GM23338 (cell line): ENCODE data around the gene SDHB. TPM values are rescaled to one million over a fixed set of nuclear protein-coding genes. Genes with fewer than 3 reads are reported as not detected.

Experiments
- ATAC-seq: fragments of 200-7000 bp; cut with Tn5 transposase; 3 replicates; pipeline ENCODE4 v1.9.1; 2020
- DNase-seq: peaks from one replicate; pipeline ENCODE4 v3.0.0-alpha.2; 2015; ENCODE audit warnings: low spot score
- H2AFZ ChIP-seq: fragments of 200-600 bp; sonication (generic); 2 replicates; pipeline ENCODE4 v1.8.0; 2016; ENCODE audit warnings: antibody characterized with exemption, mild to moderate bottlenecking, moderate library complexity
- H3F3A ChIP-seq: fragments of 200-600 bp; sonication (generic); replicated peaks from 2 replicates; pipeline ENCODE4 v1.8.0; 2017; ENCODE audit warnings: antibody characterized with exemption, mixed run types, low read depth
- H3K27ac ChIP-seq: fragments of 200-600 bp; sonication (generic); 2 replicates; pipeline ENCODE4 v1.6.1; 2016; ENCODE audit warnings: low read depth
- H3K27me3 ChIP-seq: fragments of 200-600 bp; sonication (generic); 2 replicates; pipeline ENCODE4 v1.8.0; 2016; ENCODE audit warnings: mild to moderate bottlenecking, mixed run types, moderate library complexity; ENCODE audit not compliant: insufficient read depth
- H3K36me3 ChIP-seq: fragments of 200-600 bp; sonication (generic); 2 replicates; pipeline ENCODE4 v1.8.0; 2016; ENCODE audit warnings: mild to moderate bottlenecking; ENCODE audit not compliant: insufficient read depth
- H3K4me1 ChIP-seq: fragments of 200-600 bp; sonication (generic); 2 replicates; pipeline ENCODE4 v1.8.0; 2016; ENCODE audit warnings: mild to moderate bottlenecking, moderate library complexity; ENCODE audit not compliant: insufficient read depth
- H3K4me2 ChIP-seq: fragments of 200-600 bp; sonication (generic); 2 replicates; pipeline ENCODE4 v1.7.1; 2017; ENCODE audit warnings: mixed run types
- H3K4me3 ChIP-seq: fragments of 200-600 bp; sonication (generic); 2 replicates; pipeline ENCODE4 v1.6.1; 2016; ENCODE audit warnings: mixed run types
- H3K79me2 ChIP-seq: fragments of 200-600 bp; sonication (generic); replicated peaks from 2 replicates; pipeline ENCODE4 v1.8.0; 2017; ENCODE audit warnings: mild to moderate bottlenecking; ENCODE audit not compliant: insufficient read depth
- H3K9me2 ChIP-seq: fragments of 200-600 bp; sonication (generic); 2 replicates; pipeline ENCODE4 v1.8.0; 2017; ENCODE audit not compliant: insufficient read depth
- H4K20me1 ChIP-seq: fragments of 200-600 bp; sonication (generic); replicated peaks from 2 replicates; pipeline ENCODE4 v1.8.0; 2017; ENCODE audit warnings: mild to moderate bottlenecking; ENCODE audit not compliant: insufficient read depth
- H3K27ac Mint-ChIP-seq: 2 replicates; pipeline ENCODE4 v1.8.0; 2020; ENCODE audit warnings: inconsistent platforms, mild to moderate bottlenecking, moderate library complexity, mixed read lengths
- H3K27me3 Mint-ChIP-seq: 3 replicates; pipeline ENCODE4 v1.8.0; 2022; ENCODE audit warnings: low read depth, mild to moderate bottlenecking, moderate library complexity, mixed read lengths, inconsistent platforms; ENCODE audit not compliant: insufficient read depth, poor library complexity
- H3K36me3 Mint-ChIP-seq: 3 replicates; pipeline ENCODE4 v1.8.0; 2021; ENCODE audit warnings: low read depth, mild to moderate bottlenecking, inconsistent platforms, moderate library complexity, mixed read lengths
- H3K4me1 Mint-ChIP-seq: 3 replicates; pipeline ENCODE4 v1.8.0; 2020; ENCODE audit warnings: mild to moderate bottlenecking, inconsistent platforms, mixed read lengths
- H3K4me3 Mint-ChIP-seq: 3 replicates; pipeline ENCODE4 v1.8.0; 2021; ENCODE audit warnings: moderate library complexity, mild to moderate bottlenecking, inconsistent platforms, mixed read lengths
- H3K9me3 Mint-ChIP-seq: 3 replicates; pipeline ENCODE4 v1.8.0; 2020; ENCODE audit warnings: moderate library complexity, mild to moderate bottlenecking, inconsistent platforms, mixed read lengths
- ETS1 ChIP-seq: IDR thresholded peaks from 2 replicates; pipeline ENCODE4 v1.6.1; 2016; ENCODE audit warnings: antibody characterized with exemption
- EZH2phosphoT487 ChIP-seq: fragments of 200-600 bp; sonication (generic); IDR thresholded peaks from one replicate; pipeline ENCODE4 v1.8.1; 2018; ENCODE audit warnings: antibody characterized with exemption; ENCODE audit not compliant: unreplicated experiment
- JUNB ChIP-seq: IDR thresholded peaks from one replicate; pipeline ENCODE4 v1.6.1; 2016; ENCODE audit warnings: antibody characterized with exemption; ENCODE audit not compliant: unreplicated experiment
- NANOG ChIP-seq: IDR thresholded peaks from 2 replicates; pipeline ENCODE4 v1.6.1; 2016; ENCODE audit warnings: antibody characterized with exemption, borderline replicate concordance
- POLR2AphosphoS5 ChIP-seq: IDR thresholded peaks from 2 replicates; pipeline ENCODE4 v1.6.1; 2016; ENCODE audit warnings: antibody characterized with exemption, low read depth
- STAT1 ChIP-seq: IDR thresholded peaks from one replicate; pipeline ENCODE4 v1.6.1; 2016; ENCODE audit warnings: antibody characterized with exemption; ENCODE audit not compliant: unreplicated experiment
- ZNF114 ChIP-seq: fragments of 250-450 bp; sonication (Bioruptor Pico); IDR thresholded peaks from 2 replicates; pipeline ENCODE4 v1.5.0; 2020; ENCODE audit warnings: mild to moderate bottlenecking, moderate library complexity
- polyA plus RNA-seq: library from polyadenylated mRNA; unstranded; fragments of >200 nt; fragmentation: Nextera tagmentation; extraction: Ambion mirVana; gene quantifications from 2 replicates; pipeline ENCODE4 v1.2.1, GENCODE V29; 2016
- total RNA-seq: library from RNA; depleted of rRNA; stranded (reverse); fragments of >200 nt; shearing (Covaris generic); gene quantifications from 2 replicates; pipeline ENCODE4 v1.2.3, GENCODE V29; 2014
- TF ChIP-seq, protein P1 (sequence below): fragments of 250-450 bp; sonication (Bioruptor Pico); IDR thresholded peaks from 2 replicates; pipeline ENCODE4 v1.5.0; 2020; ENCODE audit warnings: mild to moderate bottlenecking, moderate library complexity
- TF ChIP-seq, protein P2 (sequence below): IDR thresholded peaks from one replicate; pipeline ENCODE4 v1.6.1; 2018; ENCODE audit warnings: antibody characterized with exemption; ENCODE audit not compliant: unreplicated experiment

SDHB gene
- total and polyA plus RNA-seq, 2 experiments from 2014 or later = 72.8 to 112 TPM

DNA sequence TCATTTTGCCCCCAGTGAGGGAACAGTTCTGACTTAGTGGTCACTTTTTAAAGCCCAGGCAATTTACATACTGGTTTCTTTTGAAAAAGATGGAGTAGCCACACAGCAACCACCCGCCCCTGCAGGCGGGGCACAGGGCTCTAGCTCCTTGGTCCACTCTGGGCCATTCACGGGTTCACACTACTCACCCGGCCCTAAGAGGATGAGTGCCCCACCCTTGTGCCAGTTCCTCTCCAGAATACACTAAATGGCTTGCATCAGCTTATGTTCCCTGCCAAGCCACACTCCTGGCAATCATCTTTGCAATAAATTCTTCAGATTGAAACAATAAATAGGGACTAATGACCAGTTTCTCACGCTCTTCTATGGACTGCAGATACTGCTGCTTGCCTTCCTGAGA lies 26.4 kb downstream of the SDHB start (continued):
- TF ChIP-seq, protein P1, sequence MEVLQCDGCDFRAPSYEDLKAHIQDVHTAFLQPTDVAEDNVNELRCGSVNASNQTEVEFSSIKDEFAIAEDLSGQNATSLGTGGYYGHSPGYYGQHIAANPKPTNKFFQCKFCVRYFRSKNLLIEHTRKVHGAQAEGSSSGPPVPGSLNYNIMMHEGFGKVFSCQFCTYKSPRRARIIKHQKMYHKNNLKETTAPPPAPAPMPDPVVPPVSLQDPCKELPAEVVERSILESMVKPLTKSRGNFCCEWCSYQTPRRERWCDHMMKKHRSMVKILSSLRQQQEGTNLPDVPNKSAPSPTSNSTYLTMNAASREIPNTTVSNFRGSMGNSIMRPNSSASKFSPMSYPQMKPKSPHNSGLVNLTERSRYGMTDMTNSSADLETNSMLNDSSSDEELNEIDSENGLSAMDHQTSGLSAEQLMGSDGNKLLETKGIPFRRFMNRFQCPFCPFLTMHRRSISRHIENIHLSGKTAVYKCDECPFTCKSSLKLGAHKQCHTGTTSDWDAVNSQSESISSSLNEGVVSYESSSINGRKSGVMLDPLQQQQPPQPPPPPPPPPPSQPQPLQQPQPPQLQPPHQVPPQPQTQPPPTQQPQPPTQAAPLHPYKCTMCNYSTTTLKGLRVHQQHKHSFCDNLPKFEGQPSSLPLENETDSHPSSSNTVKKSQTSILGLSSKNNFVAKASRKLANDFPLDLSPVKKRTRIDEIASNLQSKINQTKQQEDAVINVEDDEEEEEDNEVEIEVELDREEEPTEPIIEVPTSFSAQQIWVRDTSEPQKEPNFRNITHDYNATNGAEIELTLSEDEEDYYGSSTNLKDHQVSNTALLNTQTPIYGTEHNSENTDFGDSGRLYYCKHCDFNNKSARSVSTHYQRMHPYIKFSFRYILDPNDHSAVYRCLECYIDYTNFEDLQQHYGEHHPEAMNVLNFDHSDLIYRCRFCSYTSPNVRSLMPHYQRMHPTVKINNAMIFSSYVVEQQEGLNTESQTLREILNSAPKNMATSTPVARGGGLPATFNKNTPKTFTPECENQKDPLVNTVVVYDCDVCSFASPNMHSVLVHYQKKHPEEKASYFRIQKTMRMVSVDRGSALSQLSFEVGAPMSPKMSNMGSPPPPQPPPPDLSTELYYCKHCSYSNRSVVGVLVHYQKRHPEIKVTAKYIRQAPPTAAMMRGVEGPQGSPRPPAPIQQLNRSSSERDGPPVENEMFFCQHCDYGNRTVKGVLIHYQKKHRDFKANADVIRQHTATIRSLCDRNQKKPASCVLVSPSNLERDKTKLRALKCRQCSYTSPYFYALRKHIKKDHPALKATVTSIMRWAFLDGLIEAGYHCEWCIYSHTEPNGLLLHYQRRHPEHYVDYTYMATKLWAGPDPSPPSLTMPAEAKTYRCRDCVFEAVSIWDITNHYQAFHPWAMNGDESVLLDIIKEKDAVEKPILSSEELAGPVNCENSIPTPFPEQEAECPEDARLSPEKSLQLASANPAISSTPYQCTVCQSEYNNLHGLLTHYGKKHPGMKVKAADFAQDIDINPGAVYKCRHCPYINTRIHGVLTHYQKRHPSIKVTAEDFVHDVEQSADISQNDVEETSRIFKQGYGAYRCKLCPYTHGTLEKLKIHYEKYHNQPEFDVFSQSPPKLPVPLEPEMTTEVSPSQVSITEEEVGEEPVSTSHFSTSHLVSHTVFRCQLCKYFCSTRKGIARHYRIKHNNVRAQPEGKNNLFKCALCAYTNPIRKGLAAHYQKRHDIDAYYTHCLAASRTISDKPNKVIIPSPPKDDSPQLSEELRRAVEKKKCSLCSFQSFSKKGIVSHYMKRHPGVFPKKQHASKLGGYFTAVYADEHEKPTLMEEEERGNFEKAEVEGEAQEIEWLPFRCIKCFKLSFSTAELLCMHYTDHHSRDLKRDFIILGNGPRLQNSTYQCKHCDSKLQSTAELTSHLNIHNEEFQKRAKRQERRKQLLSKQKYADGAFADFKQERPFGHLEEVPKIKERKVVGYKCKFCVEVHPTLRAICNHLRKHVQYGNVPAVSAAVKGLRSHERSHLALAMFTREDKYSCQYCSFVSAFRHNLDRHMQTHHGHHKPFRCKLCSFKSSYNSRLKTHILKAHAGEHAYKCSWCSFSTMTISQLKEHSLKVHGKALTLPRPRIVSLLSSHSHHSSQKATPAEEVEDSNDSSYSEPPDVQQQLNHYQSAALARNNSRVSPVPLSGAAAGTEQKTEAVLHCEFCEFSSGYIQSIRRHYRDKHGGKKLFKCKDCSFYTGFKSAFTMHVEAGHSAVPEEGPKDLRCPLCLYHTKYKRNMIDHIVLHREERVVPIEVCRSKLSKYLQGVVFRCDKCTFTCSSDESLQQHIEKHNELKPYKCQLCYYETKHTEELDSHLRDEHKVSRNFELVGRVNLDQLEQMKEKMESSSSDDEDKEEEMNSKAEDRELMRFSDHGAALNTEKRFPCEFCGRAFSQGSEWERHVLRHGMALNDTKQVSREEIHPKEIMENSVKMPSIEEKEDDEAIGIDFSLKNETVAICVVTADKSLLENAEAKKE (CRISPR knock-in tag) = no peak
- TF ChIP-seq JUNB (no peak), ETS1 (no peak), NANOG (no peak)

GRCh38 chr1:17024721-17025120 lies 29.1 kb downstream of the SDHB start:
- ATAC-seq (no peak), DNase-seq (no peak)
- Histone ChIP-seq H3K27me3 (no peaks in the 10 kb centered on the region), H3K79me2 (no peaks in the 10 kb centered on the region), H3F3A (peaks cover 12% of the 10 kb centered on the region; the same call in 1 of the 2 replicates), H3K4me2 (no peak overlapping the region), H3K9me2 (no peaks in the 10 kb centered on the region), H3K36me3 (peaks cover 54% of the 10 kb centered on the region), H4K20me1 (peaks cover 10% of the 10 kb centered on the region), H2AFZ (no peak overlapping the region), H3K27ac (no peak overlapping the region), H3K4me1 (no peaks in the 10 kb centered on the region), H3K4me3 (no peak overlapping the region)
- Mint-ChIP-seq H3K36me3 (peaks cover 69% of the 10 kb centered on the region), H3K27ac (no peak overlapping the region), H3K9me3 (no peaks in the 10 kb centered on the region), H3K27me3 (no peaks in the 10 kb centered on the region), H3K4me1 (no peaks in the 10 kb centered on the region), H3K4me3 (no peak overlapping the region)
- TF ChIP-seq, protein P2, sequence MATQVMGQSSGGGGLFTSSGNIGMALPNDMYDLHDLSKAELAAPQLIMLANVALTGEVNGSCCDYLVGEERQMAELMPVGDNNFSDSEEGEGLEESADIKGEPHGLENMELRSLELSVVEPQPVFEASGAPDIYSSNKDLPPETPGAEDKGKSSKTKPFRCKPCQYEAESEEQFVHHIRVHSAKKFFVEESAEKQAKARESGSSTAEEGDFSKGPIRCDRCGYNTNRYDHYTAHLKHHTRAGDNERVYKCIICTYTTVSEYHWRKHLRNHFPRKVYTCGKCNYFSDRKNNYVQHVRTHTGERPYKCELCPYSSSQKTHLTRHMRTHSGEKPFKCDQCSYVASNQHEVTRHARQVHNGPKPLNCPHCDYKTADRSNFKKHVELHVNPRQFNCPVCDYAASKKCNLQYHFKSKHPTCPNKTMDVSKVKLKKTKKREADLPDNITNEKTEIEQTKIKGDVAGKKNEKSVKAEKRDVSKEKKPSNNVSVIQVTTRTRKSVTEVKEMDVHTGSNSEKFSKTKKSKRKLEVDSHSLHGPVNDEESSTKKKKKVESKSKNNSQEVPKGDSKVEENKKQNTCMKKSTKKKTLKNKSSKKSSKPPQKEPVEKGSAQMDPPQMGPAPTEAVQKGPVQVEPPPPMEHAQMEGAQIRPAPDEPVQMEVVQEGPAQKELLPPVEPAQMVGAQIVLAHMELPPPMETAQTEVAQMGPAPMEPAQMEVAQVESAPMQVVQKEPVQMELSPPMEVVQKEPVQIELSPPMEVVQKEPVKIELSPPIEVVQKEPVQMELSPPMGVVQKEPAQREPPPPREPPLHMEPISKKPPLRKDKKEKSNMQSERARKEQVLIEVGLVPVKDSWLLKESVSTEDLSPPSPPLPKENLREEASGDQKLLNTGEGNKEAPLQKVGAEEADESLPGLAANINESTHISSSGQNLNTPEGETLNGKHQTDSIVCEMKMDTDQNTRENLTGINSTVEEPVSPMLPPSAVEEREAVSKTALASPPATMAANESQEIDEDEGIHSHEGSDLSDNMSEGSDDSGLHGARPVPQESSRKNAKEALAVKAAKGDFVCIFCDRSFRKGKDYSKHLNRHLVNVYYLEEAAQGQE = no peak
- no peak for TF ChIP-seq ETS1
- TF ChIP-seq POLR2AphosphoS5 = no peak
- no peak for TF ChIP-seq STAT1
- TF ChIP-seq JUNB = no peak
- no peak for TF ChIP-seq ZNF114 (CRISPR knock-in tag)
- TF ChIP-seq EZH2phosphoT487 = no peak
